ENCODE data around the gene ANAPC16. TPM values are rescaled to one million over a fixed set of nuclear protein-coding genes. Genes with fewer than 3 reads are reported as not detected.

ANAPC16 gene
- total and polyA plus RNA-seq, 2 of the 4 experiments (the other 2 are of a cell fraction), result 25.2 to 26.3 TPM

DNA sequence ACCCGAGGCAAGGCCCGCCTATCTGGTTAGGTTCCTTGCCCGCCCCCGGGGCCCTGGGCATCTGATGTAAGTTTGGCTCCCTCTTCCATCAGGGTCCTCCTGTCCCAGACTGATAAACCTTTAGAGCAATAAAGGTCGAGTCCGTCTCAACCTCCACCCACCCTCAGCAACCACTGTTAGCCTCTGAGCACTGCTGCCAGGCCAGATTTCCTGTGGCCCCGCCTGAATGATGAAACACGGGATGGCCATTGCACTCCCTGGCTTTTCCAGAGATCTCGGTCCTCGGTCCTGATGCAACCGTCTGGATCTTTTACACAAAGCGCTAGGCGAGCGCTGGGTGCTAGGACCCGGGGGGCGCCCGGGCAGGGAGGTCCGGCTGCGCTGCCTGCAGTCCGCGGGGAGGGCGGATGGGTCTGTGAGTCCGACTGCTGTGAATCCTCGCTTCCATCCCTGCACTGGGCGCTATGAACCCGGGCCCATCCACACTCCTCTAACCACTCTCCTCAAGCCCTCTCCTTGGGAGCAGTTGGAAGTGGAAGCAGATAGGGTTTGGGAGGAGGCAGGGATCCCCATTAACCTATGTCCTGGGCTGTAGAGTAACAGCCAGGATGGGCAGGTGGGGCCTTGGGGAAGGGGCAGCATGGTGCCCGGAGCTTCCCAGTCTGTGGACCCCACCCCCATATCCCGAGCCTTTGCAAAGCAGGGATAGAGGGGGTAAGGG, 57.0 kb downstream of the ANAPC16 start (continued):
- TF ChIP-seq, protein P1, sequence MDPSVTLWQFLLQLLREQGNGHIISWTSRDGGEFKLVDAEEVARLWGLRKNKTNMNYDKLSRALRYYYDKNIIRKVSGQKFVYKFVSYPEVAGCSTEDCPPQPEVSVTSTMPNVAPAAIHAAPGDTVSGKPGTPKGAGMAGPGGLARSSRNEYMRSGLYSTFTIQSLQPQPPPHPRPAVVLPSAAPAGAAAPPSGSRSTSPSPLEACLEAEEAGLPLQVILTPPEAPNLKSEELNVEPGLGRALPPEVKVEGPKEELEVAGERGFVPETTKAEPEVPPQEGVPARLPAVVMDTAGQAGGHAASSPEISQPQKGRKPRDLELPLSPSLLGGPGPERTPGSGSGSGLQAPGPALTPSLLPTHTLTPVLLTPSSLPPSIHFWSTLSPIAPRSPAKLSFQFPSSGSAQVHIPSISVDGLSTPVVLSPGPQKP (IDR thresholded peaks at IDR 0.05; ENCODE audit: borderline replicate concordance, low read depth, low read length), result no peak
- TF ChIP-seq MAFK (IDR thresholded peaks at IDR 0.05; ENCODE audit: low read depth, low read length) (no peak), RCOR1 (IDR thresholded peaks at IDR 0.05; ENCODE audit: insufficient replicate concordance, low read length) (no peak)
